Measurements from ENCODE around the gene NEIL1.
"Not testable (repeated sequence)": the region's sequence is repeated elsewhere in the genome, so short reads cannot be mapped to it uniquely, and the experiment has no call there.

NEIL1 gene

GRCh38 chr15:75314552-75315290, 32.1 kb upstream of the NEIL1 start:
- no peak overlapping the region for H3K27ac ChIP-seq
- H3K9ac ChIP-seq: no peak overlapping the region
- H3K27me3 ChIP-seq (ENCODE audit: insufficient read depth, low read depth): no peaks in the 10 kb centered on the region
- no peak overlapping the region for H2AFZ ChIP-seq (ENCODE audit: low read depth)
- H3K4me2 ChIP-seq: no peak overlapping the region
- no peaks in the 10 kb centered on the region for H4K20me1 ChIP-seq (ENCODE audit: insufficient read depth)
- H3K4me3 ChIP-seq (IDR thresholded peaks at IDR 0.05; ENCODE audit: insufficient read depth, low read depth, low read length): no peak overlapping the region
- no peaks in the 10 kb centered on the region for H3K4me1 ChIP-seq (ENCODE audit: low read depth, poor library complexity, severe bottlenecking)
- no peaks in the 10 kb centered on the region for H3K36me3 ChIP-seq (ENCODE audit: insufficient read depth)
- TF ChIP-seq, protein P1, sequence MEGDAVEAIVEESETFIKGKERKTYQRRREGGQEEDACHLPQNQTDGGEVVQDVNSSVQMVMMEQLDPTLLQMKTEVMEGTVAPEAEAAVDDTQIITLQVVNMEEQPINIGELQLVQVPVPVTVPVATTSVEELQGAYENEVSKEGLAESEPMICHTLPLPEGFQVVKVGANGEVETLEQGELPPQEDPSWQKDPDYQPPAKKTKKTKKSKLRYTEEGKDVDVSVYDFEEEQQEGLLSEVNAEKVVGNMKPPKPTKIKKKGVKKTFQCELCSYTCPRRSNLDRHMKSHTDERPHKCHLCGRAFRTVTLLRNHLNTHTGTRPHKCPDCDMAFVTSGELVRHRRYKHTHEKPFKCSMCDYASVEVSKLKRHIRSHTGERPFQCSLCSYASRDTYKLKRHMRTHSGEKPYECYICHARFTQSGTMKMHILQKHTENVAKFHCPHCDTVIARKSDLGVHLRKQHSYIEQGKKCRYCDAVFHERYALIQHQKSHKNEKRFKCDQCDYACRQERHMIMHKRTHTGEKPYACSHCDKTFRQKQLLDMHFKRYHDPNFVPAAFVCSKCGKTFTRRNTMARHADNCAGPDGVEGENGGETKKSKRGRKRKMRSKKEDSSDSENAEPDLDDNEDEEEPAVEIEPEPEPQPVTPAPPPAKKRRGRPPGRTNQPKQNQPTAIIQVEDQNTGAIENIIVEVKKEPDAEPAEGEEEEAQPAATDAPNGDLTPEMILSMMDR (conservative IDR thresholded peaks at IDR 0.05; ENCODE audit: low read depth, low read length): no peak
- no peaks in the 10 kb centered on the region for H3K79me2 ChIP-seq (ENCODE audit: insufficient read depth, low read depth)

GRCh38 chr15:75319231-75319897, 27.5 kb upstream of the NEIL1 start:
- H3K36me3 ChIP-seq (ENCODE audit: insufficient read depth); H3K27me3 ChIP-seq (ENCODE audit: insufficient read depth, low read depth); H3K9ac ChIP-seq; H4K20me1 ChIP-seq (ENCODE audit: insufficient read depth); H3K79me2 ChIP-seq (ENCODE audit: insufficient read depth, low read depth); H3K4me2 ChIP-seq; H2AFZ ChIP-seq (ENCODE audit: low read depth); H3K4me3 ChIP-seq (IDR thresholded peaks at IDR 0.05; ENCODE audit: insufficient read depth, low read depth, low read length); H3K4me1 ChIP-seq (ENCODE audit: low read depth, poor library complexity, severe bottlenecking); H3K27ac ChIP-seq: not testable (repeated sequence)

- H3K9ac ChIP-seq: no peak overlapping the region
- H3K79me2 ChIP-seq (ENCODE audit: insufficient read depth, low read depth): no peaks in the 10 kb centered on the region
- no peak overlapping the region for H3K4me3 ChIP-seq (IDR thresholded peaks at IDR 0.05; ENCODE audit: insufficient read depth, low read depth, low read length)
- TF ChIP-seq, protein P1 (conservative IDR thresholded peaks at IDR 0.05; ENCODE audit: low read depth, low read length): no peak
- H4K20me1 ChIP-seq (ENCODE audit: insufficient read depth): no peaks in the 10 kb centered on the region
- no peaks in the 10 kb centered on the region for H3K36me3 ChIP-seq (ENCODE audit: insufficient read depth)
- no peak overlapping the region for H3K4me2 ChIP-seq
- H3K27me3 ChIP-seq (ENCODE audit: insufficient read depth, low read depth): no peaks in the 10 kb centered on the region
- H3K27ac ChIP-seq: no peak overlapping the region
- H2AFZ ChIP-seq (ENCODE audit: low read depth): no peak overlapping the region
- no peaks in the 10 kb centered on the region for H3K4me1 ChIP-seq (ENCODE audit: low read depth, poor library complexity, severe bottlenecking)
These were observed 25.1 kb upstream of the NEIL1 start for GRCh38 chr15:75321711-75322110.

GRCh38 chr15:75325922-75326321, 20.9 kb upstream of the NEIL1 start:
- no peaks in the 10 kb centered on the region for H3K27me3 ChIP-seq (ENCODE audit: insufficient read depth, low read depth)
- TF ChIP-seq, protein P1 (conservative IDR thresholded peaks at IDR 0.05; ENCODE audit: low read depth, low read length): no peak

DNA sequence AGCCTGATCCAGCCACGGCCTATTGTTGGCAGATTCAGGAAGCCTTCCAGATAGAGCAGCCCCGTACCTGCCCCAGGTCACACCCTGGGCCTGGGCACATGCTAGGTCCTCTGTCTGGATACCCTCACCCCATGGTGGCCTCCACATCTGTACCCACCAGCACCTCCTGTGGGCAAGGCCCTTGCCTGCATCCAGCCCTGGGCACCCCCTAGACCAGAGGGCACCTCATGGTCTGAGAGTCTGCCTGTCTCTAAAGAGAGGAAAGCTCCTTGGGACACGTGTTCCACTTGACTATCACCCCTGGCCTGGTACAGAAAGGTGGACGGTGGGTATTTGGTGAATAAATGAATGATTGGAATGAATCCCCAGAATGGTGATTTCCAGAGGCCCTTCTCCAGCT, 19.8 kb upstream of the NEIL1 start:
- Histone ChIP-seq H3K36me3 (ENCODE audit: insufficient read depth) (no peaks in the 10 kb centered on the region), H3K27ac (no peak overlapping the region), H3K4me3 (IDR thresholded peaks at IDR 0.05; ENCODE audit: insufficient read depth, low read depth, low read length) (no peak overlapping the region), H3K4me1 (ENCODE audit: low read depth, poor library complexity, severe bottlenecking) (no peaks in the 10 kb centered on the region), H3K79me2 (ENCODE audit: insufficient read depth, low read depth) (no peaks in the 10 kb centered on the region), H3K27me3 (ENCODE audit: insufficient read depth, low read depth) (no peaks in the 10 kb centered on the region), H4K20me1 (ENCODE audit: insufficient read depth) (no peaks in the 10 kb centered on the region), H3K9ac (no peak overlapping the region), H2AFZ (ENCODE audit: low read depth) (no peak overlapping the region), H3K4me2 (no peak overlapping the region)
- TF ChIP-seq, protein P1 (conservative IDR thresholded peaks at IDR 0.05; ENCODE audit: low read depth, low read length): no peak

More at GRCh38 chr15:75325922-75326321, 20.9 kb upstream of the NEIL1 start:
- H4K20me1 ChIP-seq (ENCODE audit: insufficient read depth): no peaks in the 10 kb centered on the region
- no peaks in the 10 kb centered on the region for H3K4me1 ChIP-seq (ENCODE audit: low read depth, poor library complexity, severe bottlenecking)
- H3K4me3 ChIP-seq (IDR thresholded peaks at IDR 0.05; ENCODE audit: insufficient read depth, low read depth, low read length): no peak overlapping the region
- H3K9ac ChIP-seq: no peak overlapping the region
- no peak overlapping the region for H3K27ac ChIP-seq
- H3K36me3 ChIP-seq (ENCODE audit: insufficient read depth): no peaks in the 10 kb centered on the region
- H3K79me2 ChIP-seq (ENCODE audit: insufficient read depth, low read depth): no peaks in the 10 kb centered on the region
- no peak overlapping the region for H3K4me2 ChIP-seq
- H2AFZ ChIP-seq (ENCODE audit: low read depth): no peak overlapping the region
